Amygdala (tissue), 56 donors: ENCODE results near the gene TMEM131.
"Not testable (repeated sequence)": the region's sequence is repeated elsewhere in the genome, so short reads cannot be mapped to it uniquely, and the experiment has no call there.

ENCODE experiments used
- DNase-seq, 56 donors: peaks; one replicate each; lab custom pipeline; 2025; lab: John Stamatoyannopoulos, UW

TMEM131 gene

GRCh38 chr2:97914691-97915213, 81.0 kb downstream of the TMEM131 start:
- no peak for DNase-seq

GRCh38 chr2:97913846-97914245, 81.9 kb downstream of the TMEM131 start:
- no peak for DNase-seq

- no peak for DNase-seq
These were observed 83.7 kb downstream of the TMEM131 start for GRCh38 chr2:97911922-97912575.

- DNase-seq, result no peak
These were observed 84.4 kb downstream of the TMEM131 start for GRCh38 chr2:97911206-97911921.

GRCh38 chr2:97910403-97911205, 85.1 kb downstream of the TMEM131 start:
- DNase-seq, result no peak

GRCh38 chr2:97908208-97908676, 87.5 kb downstream of the TMEM131 start:
- no peak for DNase-seq

GRCh38 chr2:97907369-97908100, 88.2 kb downstream of the TMEM131 start:
- no peak for DNase-seq

GRCh38 chr2:97906307-97906706, 89.4 kb downstream of the TMEM131 start:
- no peak for DNase-seq

- no peak for DNase-seq
These were observed 90.5 kb downstream of the TMEM131 start for GRCh38 chr2:97905294-97905693.

GRCh38 chr2:97901862-97902261, 93.9 kb downstream of the TMEM131 start:
- DNase-seq, result no peak

GRCh38 chr2:97900806-97901205, 94.9 kb downstream of the TMEM131 start:
- no peak for DNase-seq

- not testable (repeated sequence) for DNase-seq
These were observed 102.7 kb downstream of the TMEM131 start for GRCh38 chr2:97893042-97893441.

GRCh38 chr2:97891611-97892010, 104.1 kb downstream of the TMEM131 start:
- DNase-seq, result no peak

GRCh38 chr2:97889156-97889555, 106.6 kb downstream of the TMEM131 start:
- no peak for DNase-seq

GRCh38 chr2:97885841-97886240, 109.9 kb downstream of the TMEM131 start:
- no peak for DNase-seq

- DNase-seq, result no peak
These were observed 115.4 kb downstream of the TMEM131 start for GRCh38 chr2:97880334-97880733.

- DNase-seq, result no peak
These were observed 116.9 kb downstream of the TMEM131 start for GRCh38 chr2:97878865-97879264.

GRCh38 chr2:97878317-97878716, 117.4 kb downstream of the TMEM131 start:
- DNase-seq, result not testable (repeated sequence)

- no peak for DNase-seq
These were observed 124.5 kb downstream of the TMEM131 start for GRCh38 chr2:97871096-97871780.

- DNase-seq, result no peak
These were observed 125.3 kb downstream of the TMEM131 start for GRCh38 chr2:97870396-97870843.
